Endometrial microvascular endothelial cells (primary cell): ENCODE results near the gene ADARB2. TPM values are rescaled to one million over a fixed set of nuclear protein-coding genes. Genes with fewer than 3 reads are reported as not detected.

Source experiments
- in situ Hi-C: cut with HindIII; loops from 2 replicates; pipeline ENCODE4 v1.10.0; 2017; ENCODE audit warnings: low sequenced_read_pairs, low pct_unique_long_range_greater_than_20kb; ENCODE audit errors: inconsistent ontology term
- total RNA-seq: library from RNA; depleted of rRNA; stranded (reverse); fragments of >200 nt; gene quantifications from one replicate; pipeline ENCODE4 v1.2.3, GENCODE V29; 2015; ENCODE audit errors: inconsistent ontology term

Gene ADARB2
- total RNA-seq, 1 donor from 2014 or later: not detected

GRCh38 chr10:1394155-1394912 is 343.0 kb downstream of the ADARB2 start:
- in situ Hi-C loops: no loop called here

DNA sequence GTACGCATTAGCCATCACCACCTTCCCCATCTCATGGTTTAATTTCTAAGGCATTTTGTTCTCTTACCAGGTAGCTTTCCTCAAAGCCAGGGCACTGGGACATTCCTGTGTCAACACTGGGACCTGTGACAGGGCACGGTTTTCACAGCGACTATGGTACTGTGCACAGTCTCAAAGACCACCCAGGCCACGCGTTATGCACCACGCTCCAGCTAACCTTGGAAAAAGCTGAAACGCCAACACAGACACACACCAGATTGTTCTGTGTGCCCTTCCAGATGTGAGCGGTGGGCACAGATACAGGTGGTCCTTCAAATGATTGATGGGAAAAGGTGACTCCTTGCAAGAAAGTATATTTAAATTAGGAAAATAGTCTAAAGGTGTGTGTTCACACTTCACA is 343.8 kb downstream of the ADARB2 start:
- in situ Hi-C loops: no loop called here

GRCh38 chr10:1392127-1392526 is 345.2 kb downstream of the ADARB2 start:
- in situ Hi-C loops: no loop called here

GRCh38 chr10:1390200-1390599 is 347.1 kb downstream of the ADARB2 start:
- in situ Hi-C loops: no loop called here

- in situ Hi-C loops: no loop called here
These were observed 353.3 kb downstream of the ADARB2 start for GRCh38 chr10:1384026-1384425.

DNA sequence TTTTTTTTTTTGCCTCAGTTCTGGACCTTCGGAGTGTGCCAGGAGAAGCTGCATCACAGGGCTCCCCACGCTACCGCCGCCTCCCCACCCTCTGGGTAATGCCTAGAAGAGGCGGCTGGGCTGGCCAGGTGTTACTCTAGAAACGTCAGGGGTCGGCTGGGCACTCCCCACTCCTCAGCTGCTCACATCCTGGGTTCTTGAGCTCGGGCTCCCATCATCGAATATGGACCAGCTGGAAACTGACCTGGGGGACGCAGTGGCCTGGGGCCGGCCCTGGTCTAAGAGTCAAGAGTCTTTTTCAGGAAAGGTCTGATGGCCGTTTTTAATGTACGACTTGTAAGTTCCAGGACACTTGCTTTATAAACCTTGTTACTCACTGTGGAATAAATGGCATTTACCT is 354.6 kb downstream of the ADARB2 start:
- in situ Hi-C loops: no loop called here

- in situ Hi-C loops: no loop called here
These were observed 356.0 kb downstream of the ADARB2 start for GRCh38 chr10:1381339-1381738.

DNA sequence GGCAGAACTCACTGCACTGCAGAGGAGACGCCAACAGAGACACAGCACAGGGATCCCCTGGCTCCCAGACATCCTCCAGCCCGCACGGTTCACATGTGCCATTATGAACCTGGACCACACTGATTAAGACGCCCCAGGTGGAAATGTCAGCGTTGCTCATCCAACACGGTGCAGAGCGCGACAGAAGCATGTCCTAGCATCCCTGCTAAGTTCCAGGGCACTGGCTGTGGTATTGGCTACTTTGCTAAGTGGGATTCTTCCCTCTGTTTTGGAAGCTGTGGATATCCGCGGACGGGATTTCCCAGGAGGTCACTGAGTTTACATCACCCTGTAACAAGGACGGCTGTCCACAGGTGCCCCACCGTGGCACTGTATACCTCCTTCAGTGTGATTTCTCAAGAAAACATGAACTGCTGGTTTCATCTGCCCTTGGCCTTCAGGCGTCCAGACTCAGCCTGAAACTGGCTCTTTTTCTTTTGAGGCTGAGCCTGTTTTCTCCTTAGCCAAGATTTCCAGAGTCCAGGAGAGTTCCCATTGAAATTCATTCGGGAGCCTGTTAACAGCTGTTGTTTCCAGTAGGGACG is 357.1 kb downstream of the ADARB2 start:
- in situ Hi-C loops: no loop called here

GRCh38 chr10:1379601-1380000 is 357.7 kb downstream of the ADARB2 start:
- in situ Hi-C loops: no loop called here

DNA sequence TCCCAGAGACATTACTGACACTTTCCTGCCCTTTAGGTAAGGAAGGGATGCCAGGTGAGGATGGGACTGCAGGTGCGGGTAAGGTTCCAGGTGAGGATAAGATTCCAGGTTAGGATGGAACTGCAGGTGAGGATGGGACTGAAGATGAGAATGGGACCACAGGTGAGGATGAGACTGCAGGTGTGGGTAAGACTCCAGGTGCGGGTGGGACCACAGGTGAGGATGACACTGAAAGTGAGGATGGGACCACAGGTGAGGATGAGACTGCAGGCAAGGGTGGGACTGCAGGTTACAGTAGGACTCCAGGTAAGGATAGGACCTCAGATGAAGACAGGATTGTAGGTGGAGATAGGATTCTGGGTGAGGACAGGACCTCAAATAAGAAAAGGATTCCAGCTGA is 358.9 kb downstream of the ADARB2 start:
- in situ Hi-C loops: no loop called here

GRCh38 chr10:1377740-1378397 is 359.5 kb downstream of the ADARB2 start:
- in situ Hi-C loops: no loop called here

DNA sequence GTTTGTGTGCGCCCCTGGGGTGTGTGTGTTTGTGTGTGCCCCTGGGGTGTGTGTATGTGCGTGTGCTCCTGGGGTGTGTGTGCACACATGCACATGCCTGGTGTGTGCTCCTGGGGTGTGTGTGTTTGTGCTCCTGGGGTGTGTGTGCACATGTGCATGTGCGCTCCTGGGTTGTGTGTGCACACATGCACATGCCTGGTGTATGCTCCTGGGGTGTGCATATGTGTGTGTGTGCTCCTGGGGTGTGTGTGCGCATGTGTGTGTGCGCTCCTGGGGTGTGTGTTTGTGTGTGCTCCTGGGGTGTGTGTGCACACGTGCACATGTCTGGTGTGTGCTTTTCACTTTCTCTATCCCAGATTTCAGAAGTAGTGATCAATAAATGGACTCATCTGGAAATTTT is 360.1 kb downstream of the ADARB2 start:
- in situ Hi-C loops: no loop called here

- in situ Hi-C loops: no loop called here
These were observed 360.9 kb downstream of the ADARB2 start for GRCh38 chr10:1376384-1376945.

DNA sequence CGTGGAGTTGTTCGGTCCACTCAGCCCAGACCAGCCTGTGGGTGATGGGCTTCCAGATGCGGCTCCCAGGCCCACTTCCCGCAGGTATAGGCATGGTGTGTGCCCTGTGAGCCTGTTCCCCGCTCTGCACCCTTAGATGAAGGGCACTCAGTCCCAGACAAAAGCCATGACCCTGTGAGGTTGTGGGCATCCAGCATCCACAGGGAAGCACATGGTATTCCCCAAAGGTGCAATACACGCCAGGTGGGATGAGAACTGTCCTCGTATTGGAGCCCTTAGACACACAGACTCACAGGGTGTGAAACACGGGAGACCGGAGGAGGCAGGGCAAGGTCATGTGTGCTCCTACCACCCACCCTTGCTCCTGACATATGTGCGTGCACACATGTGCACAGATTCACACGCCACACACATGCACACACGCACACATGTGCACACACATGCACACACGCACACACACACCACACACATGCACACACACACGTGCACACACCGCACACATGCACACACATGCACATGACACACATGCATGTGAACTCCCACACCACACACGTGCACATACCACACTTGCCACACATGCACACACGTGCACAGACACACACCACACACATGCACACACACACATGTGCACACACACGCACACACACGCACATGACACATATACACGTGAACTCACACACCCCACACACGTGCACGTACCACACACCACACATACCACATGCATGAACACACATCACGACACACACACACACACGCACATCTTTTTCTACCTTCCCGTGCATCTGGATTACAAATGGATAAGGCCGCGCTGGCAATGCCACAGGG is 361.8 kb downstream of the ADARB2 start:
- in situ Hi-C loops: no loop called here

- in situ Hi-C loops: no loop called here
These were observed 362.6 kb downstream of the ADARB2 start for GRCh38 chr10:1374511-1375345.

- in situ Hi-C loops: no loop called here
These were observed 364.0 kb downstream of the ADARB2 start for GRCh38 chr10:1373287-1373686.

GRCh38 chr10:1372212-1372611 is 365.1 kb downstream of the ADARB2 start:
- in situ Hi-C loops: no loop called here

DNA sequence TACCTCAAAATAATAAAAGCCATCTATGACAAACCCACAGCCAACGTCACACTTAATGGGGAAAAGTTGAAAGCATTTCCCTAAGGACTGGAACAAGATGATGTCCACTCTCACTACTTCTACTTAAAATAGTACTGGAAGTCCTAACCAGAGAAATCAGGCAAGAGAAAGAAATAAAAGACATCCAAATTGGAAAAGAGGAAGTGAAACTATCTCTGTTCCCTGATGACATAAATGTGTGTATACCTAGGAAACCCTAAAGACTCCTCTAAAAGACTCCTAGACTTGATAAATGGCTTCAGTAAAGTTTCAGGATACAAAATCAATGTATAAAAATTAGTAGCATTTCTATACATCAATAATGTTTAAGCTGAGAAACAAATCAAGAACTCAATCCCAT is 367.0 kb downstream of the ADARB2 start:
- in situ Hi-C loops: no loop called here
